CD4-positive, alpha-beta T cell treated with Interleukin-6 at 100 ng/mL for 8 hours (primary cell): ENCODE results near the gene SLC1A7.

Experiments used
- DNase-seq: peaks from one replicate; pipeline ENCODE4 v3.0.0-alpha.2; 2020; ENCODE audit warnings: mixed read lengths, low spot score

SLC1A7 gene

DNA sequence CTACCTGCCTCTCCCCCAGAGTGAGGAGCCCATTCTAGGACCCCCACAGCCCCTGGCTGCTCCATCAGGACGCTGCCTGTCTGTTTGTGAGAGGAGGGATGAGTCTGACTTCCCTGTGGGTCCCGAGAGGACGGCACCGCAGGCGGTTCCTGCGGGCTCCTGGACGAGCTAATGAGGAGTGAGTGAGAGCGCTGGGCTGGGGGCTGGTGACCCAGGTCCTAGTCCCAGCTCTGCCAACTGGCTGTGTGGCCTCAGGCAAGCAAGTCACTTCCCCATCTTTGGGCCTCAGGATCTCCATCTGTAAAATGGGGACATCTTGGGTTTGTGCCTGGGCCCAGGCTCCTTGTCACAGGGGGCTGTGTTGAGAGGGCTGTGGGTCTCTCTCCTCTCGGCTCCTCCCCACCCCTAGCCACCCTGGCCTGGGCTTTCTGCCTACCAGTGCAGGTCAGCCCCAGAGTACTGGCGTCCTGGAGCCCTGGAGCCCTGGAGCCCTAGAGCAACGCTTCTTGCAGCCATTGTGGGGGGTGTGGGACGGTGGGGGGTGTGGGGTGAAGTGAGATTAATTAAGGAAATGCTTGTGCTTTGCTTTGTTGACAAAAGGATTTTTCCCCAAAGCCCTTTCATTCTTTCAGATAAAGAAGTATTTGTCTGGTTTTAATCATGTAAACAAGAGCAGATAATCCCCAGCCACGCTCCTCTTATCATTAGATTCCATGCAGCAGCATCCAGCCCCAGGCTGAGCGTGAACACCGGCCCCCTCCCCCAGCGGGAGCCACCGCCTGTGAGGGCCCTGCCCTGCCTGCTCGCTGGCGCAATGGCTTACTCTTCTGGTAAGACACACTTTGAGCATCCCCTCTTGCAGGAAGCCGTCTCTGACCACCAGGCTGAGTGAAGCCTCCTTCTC is 26.8 kb downstream of the SLC1A7 start:
- DNase-seq, result no peak

DNA sequence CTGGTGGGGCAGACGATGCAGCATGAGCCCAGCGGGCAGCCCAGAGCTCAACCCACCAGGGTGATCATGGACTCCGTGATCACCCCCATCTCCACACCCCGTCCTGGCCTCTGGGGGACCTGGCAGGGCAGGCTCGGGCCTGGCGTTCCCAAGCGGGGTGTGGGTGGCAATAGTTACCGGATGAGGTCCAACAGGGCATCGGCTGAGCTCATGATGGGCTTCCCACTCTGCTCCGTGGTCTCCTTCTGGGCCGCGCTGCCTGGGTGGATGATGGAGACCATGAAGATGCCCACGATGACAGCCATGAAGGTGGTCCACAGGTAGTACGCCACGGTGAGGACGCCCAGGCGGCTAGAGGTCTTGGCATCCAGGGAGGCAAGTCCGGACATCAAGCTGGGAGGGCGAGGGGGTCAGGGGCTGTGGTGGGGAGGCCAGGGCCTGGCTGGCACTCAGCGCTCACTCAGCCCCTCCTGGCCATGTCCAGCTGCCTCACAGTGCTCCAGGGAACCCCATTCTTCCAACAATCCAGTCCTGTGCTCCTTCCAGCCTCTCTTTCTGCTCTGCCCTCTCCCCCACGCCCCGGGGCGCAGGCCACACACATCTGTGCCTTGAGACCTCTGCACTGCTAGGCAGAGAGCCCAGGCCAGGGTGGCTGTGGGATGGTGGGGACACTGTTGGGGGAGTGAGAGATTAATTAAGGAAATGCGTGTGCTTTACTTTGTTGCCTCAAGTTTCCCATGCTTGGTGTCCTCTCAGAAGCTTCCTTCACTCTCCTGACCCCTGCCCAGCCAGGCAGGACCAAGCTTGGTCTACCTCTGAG is 27.6 kb downstream of the SLC1A7 start:
- no peak for DNase-seq

- no peak for DNase-seq
Measured at GRCh38 chr1:53114090-53114489, 28.3 kb downstream of the SLC1A7 start.

GRCh38 chr1:53112861-53113260 is 29.6 kb downstream of the SLC1A7 start:
- DNase-seq, result no peak

- no peak for DNase-seq
Measured at GRCh38 chr1:53112271-53112774, 30.1 kb downstream of the SLC1A7 start.

DNA sequence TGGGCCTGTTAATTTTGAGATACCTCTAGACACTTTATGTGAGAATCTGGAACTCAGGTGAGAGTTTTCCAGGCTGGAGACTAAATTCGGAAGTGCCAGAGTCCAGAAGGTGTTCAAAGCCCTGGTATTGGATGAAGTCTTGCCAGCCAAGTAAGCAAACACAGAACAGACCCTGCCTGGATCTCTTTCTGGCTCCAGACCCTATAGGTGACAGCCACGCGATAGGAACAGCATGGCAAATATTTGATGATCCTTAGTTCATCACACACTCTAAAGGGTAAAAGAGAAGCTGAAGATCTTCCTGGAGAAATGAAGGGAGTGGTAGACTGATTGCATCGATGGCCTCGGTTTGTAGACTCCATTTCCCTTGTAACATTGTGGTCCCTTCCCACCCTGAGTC is 30.7 kb downstream of the SLC1A7 start:
- no peak for DNase-seq

DNA sequence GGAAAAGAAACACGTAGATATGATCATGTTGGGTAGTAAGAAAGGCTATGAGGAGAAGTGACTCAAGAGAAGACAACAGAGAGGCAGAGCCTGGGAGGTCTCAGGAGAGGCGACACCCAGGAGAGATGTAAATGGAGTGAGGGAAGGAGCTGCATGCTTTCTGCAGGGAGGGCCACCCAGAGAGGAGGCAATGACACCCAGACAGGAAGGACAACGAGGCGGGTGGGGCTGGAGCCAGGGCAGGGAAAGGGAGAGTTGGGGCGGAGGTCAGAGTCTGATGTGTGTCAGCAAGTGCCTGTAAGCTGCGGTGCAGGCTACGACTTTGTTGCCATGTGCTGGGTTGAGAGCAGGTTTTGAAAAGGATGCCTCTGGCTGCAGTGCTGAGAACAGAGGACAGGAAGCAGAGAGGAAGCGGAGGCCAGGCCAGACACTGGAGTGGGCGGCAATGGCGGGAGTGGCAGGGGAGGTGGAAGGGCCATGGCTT is 31.3 kb downstream of the SLC1A7 start:
- no peak for DNase-seq

GRCh38 chr1:53110370-53111072 is 31.9 kb downstream of the SLC1A7 start:
- no peak for DNase-seq

GRCh38 chr1:53108646-53109580 is 33.5 kb downstream of the SLC1A7 start:
- no peak for DNase-seq

DNA sequence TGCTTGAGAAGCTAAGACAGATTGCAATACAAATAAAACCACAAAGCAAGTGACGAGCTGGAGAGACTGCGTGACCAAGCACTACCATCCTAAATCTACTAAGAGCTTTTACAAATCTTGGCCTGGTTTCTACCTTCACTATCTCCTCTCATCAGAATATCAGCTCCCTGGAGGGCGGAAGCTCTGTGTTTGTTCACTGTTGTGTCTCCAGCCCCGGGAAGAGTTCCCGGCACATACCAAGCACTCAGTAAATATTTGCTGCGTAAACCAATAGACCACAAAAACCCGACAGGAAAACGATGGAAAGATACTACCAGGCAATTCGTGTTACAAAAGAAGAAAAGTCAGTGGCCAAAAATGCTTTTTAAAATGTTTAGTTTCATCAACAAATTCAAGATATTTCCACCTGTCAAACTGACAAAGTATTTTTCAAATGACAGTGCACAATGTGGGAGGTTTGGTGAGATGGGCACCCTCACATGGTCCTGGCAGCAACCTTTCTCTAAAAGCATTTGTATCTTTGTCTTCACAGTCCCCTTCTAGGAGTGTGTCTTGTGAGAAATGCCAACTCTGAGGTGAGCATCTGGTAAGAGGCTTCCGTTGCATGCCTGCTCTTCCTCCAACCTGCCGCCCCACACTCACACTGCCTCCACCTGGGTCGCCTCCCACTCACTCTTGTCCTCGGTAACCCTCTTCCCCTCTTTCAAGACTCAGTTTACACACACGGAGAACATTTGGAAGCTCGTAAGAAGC is 34.7 kb downstream of the SLC1A7 start:
- DNase-seq, result no peak

DNA sequence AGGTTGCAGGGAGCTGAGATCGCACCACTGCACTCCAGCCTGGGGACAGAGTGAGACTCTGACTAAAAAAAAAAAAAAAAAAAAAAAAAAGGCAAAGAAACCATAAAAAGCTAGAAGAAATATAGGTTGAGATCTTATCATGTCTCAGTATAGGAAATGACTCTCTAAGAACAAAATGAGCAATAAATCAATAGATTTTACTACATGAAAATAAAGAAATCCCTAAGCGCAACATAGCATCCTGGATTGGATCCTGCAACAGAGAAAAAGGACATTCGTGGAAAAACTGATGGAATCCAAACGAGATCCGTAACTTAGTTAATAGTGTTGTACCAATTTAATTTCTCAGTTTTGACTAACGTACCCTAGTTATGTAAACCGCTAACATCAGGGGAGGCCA is 35.3 kb downstream of the SLC1A7 start:
- DNase-seq, result no peak

- no peak for DNase-seq
Measured at GRCh38 chr1:53104289-53104913, 38.0 kb downstream of the SLC1A7 start.

- DNase-seq, result no peak
Measured at GRCh38 chr1:53094533-53094919, 47.9 kb downstream of the SLC1A7 start.

DNA sequence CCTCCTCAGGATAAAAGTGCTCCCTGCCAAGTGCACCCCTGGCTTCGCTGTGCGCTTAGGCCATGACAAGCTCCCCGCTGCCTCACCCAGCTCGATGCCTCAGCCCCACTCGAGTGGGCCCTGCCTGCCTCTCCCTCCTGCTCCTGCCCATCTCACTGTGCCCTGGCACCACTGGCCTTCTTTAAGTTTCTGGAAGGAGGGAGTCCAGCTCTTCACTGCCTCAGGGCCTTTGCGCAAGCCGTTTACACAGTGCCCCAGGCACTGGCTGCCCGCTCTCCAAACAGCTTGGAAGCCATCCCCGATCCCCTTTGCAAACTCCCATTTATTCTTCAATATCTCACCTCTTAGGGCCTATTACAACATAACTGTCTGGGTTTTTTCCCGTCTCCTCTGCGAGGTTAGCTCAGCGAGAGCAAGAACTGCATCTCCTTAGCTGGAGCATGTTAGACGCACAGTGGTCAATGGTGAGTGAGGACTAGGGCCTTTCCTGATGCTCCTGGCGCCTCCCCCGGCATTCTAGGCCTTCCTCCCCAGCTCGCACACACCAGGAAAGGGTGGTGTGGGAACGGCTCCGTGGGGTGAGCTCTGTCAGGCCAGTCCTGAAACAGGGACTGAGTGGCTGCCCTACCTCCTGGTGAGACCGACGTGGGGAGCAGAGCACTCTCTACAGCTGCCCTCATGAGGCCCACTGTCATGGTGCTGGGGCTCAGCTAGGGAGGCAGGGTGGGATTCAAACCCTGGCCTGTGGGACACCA is 48.5 kb downstream of the SLC1A7 start:
- DNase-seq, result no peak

DNA sequence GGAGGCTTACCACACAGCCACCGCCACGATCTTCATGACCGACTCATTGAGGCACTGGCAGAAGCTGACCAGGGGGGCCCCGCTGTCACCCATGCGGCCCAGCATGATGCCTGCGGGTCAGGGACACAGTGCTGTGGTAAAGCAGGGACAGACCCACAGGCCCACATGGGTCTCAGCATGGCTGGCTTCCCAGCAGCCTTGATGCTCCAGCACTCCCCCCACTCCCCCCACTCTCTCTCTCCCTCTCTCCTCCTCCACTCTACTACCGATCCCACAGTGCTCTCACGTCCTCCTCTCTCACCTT is 49.0 kb downstream of the SLC1A7 start:
- no peak for DNase-seq

- DNase-seq, result no peak
Measured at GRCh38 chr1:53092659-53093450, 49.6 kb downstream of the SLC1A7 start.

DNA sequence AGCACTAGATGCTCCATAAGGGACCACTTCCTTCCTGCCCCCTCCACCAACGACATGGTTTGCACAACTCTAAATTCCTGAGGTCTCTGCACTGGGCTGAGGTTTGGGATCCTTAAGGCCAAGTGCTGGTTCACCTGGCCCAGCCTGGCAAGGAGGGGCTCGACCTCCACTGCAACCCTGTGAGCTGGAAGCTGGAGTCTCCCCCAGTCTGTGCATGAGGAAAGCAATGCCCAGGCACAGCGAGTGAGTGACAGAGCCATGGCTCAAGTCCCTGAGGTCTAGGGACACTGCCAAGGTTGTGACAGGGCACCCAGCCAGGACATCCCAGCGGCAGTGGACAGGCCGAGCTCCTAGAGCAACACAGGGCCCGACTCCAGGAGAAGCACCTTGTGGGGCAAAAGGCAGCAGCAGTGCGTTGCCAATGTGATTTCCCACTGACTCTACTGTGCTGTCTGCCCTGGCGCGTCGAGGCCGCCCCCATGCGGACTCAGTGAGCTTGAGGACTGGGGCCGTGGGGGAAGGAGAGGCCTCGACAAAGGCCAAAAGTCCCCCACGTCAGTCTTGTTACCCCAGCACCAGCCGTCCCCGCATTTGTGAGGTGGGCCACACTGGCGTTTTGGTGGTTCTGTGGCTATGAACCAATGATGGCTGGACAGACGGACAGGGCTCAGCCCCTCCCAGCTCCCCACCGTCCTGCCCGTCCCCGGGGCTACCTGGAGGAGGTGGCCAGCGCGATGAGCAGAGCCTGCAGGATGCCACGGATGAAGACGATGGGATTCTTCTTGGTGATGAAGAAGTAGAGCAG is 50.4 kb downstream of the SLC1A7 start:
- DNase-seq, result no peak
